ENCODE data around the gene RAI1. TPM values are rescaled to one million over a fixed set of nuclear protein-coding genes. Genes with fewer than 3 reads are reported as not detected.

RAI1 gene
- total RNA-seq, 4 donors from 2014 or later, result 17.0 to 36.3 (median 22.3) TPM

DNA sequence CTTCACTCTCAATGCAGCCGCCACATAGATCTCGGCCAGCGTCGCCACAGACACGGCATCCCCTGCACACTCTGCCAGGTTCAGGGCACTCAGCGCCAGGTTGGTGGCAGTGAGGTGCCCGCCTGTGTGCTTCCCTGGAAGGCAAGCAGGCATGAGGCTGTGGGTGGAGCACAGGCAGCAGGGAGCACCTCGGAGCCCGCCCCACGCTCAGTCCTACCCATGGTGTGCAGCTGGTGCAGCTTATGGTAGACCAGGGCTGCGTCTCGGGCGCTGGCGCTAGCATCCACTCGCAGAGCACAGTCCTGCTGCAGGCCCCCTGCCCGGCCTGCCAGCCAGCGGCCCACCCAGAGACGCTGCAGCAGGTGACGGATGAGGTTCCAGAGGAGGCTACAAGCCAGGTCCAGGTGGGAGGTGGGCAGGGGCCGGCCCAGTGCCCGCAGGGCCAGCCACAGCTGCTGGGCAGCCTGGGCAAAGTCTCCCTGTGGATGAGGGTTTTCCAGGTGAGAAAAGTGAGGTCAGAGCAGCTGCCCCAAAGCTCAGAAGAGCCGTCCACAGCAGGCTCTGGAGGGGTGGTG lies 135.1 kb downstream of the RAI1 start:
- Histone ChIP-seq H3K27me3 (no peaks in the 10 kb centered on the region), H3K27ac (peak overlapping the region in 1 of 4 donors; percentile 47), H3K4me3 (no peak overlapping the region), H3K4me1 (peaks cover 46 to 98% (median 62%) of the 10 kb centered on the region in 3 donors), H3K9me3 (no peaks in the 10 kb centered on the region), H3K36me3 (peaks cover 29 to 90% (median 53%) of the 10 kb centered on the region in 3 donors)
- TF ChIP-seq POLR2A (IDR thresholded peaks at IDR 0.05) (no peak), CTCF (IDR thresholded peaks at IDR 0.05) (no peak)
- DNase-seq, result no peak
- WGBS, 2 donors, result 93% methylated on average over 2 of the region's 22 CpGs; no CpG with 5 or more reads in 1 of the 2 donors
- intact Hi-C loops (cut with DNase I), result loop anchor here (10.0 kb wide), 1 partner anchor 218 kb away; the partner anchor contains the start of genes ATPAF2 and GID4

GRCh38 chr17:17816831-17817551 lies 135.7 kb downstream of the RAI1 start:
- DNase-seq, result no peak
- Histone ChIP-seq H3K27me3 (no peaks in the 10 kb centered on the region), H3K36me3 (peaks cover 29 to 84% (median 53%) of the 10 kb centered on the region in 3 donors), H3K9me3 (no peaks in the 10 kb centered on the region), H3K27ac (peak overlapping the region in 2 of 4 donors; percentile 92 to 96), H3K4me1 (peaks cover 53 to 98% (median 62%) of the 10 kb centered on the region in 3 donors), H3K4me3 (no peak overlapping the region)
- intact Hi-C loops (cut with DNase I), result loop anchor here (10.0 kb wide), 1 partner anchor 218 kb away; the partner anchor contains the start of genes ATPAF2 and GID4
- WGBS, 2 donors, result 87 to 100% methylated on average over 1 to 9 of the region's 24 CpGs
- TF ChIP-seq POLR2A (IDR thresholded peaks at IDR 0.05) (peak in 1 of 4 donors; percentile 5), CTCF (IDR thresholded peaks at IDR 0.05) (no peak)

DNA sequence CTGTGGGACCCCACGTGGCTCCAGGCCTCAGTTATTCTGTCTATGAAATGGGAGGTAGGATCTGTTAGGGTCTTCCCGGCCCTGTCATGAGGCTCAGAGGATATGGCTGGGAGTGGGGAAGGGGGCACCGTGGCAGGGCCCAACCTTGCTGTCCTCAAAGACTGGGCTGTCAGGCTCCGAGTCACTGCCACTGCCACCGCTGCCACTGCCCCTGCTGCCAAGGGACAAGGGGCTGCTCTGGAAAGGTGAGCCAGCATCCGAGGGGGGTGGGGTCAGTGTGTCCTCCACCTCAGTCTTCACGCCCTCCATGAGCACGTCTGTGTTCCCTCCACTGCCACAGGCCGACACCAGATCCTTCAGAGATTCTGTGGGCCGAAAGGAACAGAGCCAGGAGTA lies 136.3 kb downstream of the RAI1 start:
- H3K27me3 ChIP-seq, result no peaks in the 10 kb centered on the region
- H3K9me3 ChIP-seq, result no peaks in the 10 kb centered on the region
- peak overlapping the region in 2 of 4 donors; percentile 92 to 96 for H3K27ac ChIP-seq
- peaks cover 29 to 81% (median 53%) of the 10 kb centered on the region in 3 donors for H3K36me3 ChIP-seq
- 84 to 100% methylated on average over 2 to 8 of the region's 10 CpGs for WGBS, 2 donors
- peaks cover 59 to 98% (median 62%) of the 10 kb centered on the region in 3 donors for H3K4me1 ChIP-seq
- no peak for DNase-seq
- TF ChIP-seq POLR2A (IDR thresholded peaks at IDR 0.05), result peak in 1 of 4 donors; percentile 3
- TF ChIP-seq CTCF (IDR thresholded peaks at IDR 0.05), result no peak
- H3K4me3 ChIP-seq, result no peak overlapping the region
- intact Hi-C loops (cut with DNase I), result loop anchor here (10.0 kb wide), 1 partner anchor 217 kb away; the partner anchor contains the start of genes ATPAF2 and GID4

DNA sequence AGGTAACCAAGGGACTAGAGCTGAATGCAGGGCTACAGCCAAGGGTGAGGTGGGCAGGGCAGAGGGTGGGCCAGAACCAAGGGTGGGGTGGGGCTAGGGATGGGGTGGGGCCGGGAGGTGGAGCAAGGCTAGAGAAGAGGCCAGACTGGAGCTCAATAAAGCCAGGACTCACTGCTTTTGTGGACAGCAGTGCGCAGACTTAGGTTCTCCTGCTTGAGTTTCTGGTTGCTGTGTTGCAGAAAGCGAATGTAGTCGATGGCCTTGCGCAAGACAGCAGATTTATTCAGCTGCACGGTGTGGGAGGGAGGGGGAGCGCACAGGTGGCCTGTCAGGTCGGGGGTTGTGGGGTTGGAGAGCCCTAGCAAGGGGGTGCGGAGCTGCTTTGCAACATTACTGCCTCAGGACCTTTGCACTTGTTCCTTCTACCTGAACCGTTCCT lies 136.8 kb downstream of the RAI1 start:
- peaks cover 64 to 98% (median 64%) of the 10 kb centered on the region in 3 donors for H3K4me1 ChIP-seq
- H3K27me3 ChIP-seq, result no peaks in the 10 kb centered on the region
- TF ChIP-seq POLR2A (IDR thresholded peaks at IDR 0.05), result no peak
- no peaks in the 10 kb centered on the region for H3K9me3 ChIP-seq
- peaks cover 26 to 76% (median 51%) of the 10 kb centered on the region in 3 donors for H3K36me3 ChIP-seq
- intact Hi-C loops (cut with DNase I), result loop anchor here (10.0 kb wide), 1 partner anchor 217 kb away; the partner anchor contains the start of genes ATPAF2 and GID4
- H3K4me3 ChIP-seq, result no peak overlapping the region
- no peak for DNase-seq
- peak overlapping the region in 3 of 4 donors; percentile 49 to 96 (median 92) for H3K27ac ChIP-seq
- WGBS, 2 donors, result 53 to 89% methylated on average over 3 to 7 of the region's 10 CpGs

DNA sequence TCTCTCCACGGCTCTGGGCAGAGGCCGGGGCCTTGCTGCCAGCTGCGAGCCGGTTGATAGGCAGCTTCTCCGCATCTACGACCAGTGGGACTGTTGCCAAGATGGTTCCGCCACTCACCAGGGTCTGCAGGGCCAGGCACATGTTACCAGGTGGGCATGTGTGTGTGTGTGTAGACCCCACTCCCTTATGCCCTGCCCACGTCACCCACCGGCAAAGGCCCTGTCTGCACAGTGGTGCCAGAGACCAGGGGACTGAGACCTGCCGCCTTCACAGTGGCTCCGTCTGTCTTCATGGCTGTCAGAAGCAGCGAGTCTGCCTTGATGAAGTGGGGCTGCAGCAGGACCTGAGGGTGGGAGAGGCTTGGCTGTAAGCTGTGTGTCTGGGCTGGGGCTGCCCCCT lies 137.9 kb downstream of the RAI1 start:
- no peak for DNase-seq
- H3K27me3 ChIP-seq, result no peaks in the 10 kb centered on the region
- TF ChIP-seq POLR2A (IDR thresholded peaks at IDR 0.05) (no peak), CTCF (IDR thresholded peaks at IDR 0.05) (no peak)
- WGBS, 2 donors, result 96% methylated on average over 5 of the region's 12 CpGs; no CpG with 5 or more reads in 1 of the 2 donors
- H3K4me1 ChIP-seq, result peaks cover 68 to 96% (median 71%) of the 10 kb centered on the region in 3 donors
- intact Hi-C loops (cut with DNase I), result loop anchor here (10.0 kb wide), 1 partner anchor 216 kb away; the partner anchor contains the start of genes ATPAF2 and GID4
- peaks cover 21 to 65% (median 41%) of the 10 kb centered on the region in 3 donors for H3K36me3 ChIP-seq
- no peak overlapping the region for H3K4me3 ChIP-seq
- H3K9me3 ChIP-seq, result no peaks in the 10 kb centered on the region
- H3K27ac ChIP-seq, result peak overlapping the region in 3 of 4 donors; percentile 49 to 96 (median 92)

Data from esophagus squamous epithelium (tissue), 5 donors.